K562 (cell line): ENCODE data around the gene NUP188. TPM values are rescaled to one million over a fixed set of nuclear protein-coding genes. Genes with fewer than 3 reads are reported as not detected.
A peak's percentile ranks its signal among the peaks of the same experiment; 100 is the strongest.

Experiments used
- ATAC-seq: fragments of 200-7000 bp; cut with Tn5 transposase; 3 replicates; pipeline ENCODE4 v1.9.1; 2020; ENCODE audit warnings: moderate library complexity
- BruUV-seq: library from RNA; stranded (reverse); fragments of 400-500 nt; replicated peaks from 2 replicates; lab custom pipeline; 2021; lab: Mats Ljungman, UMichigan
- CTCF ChIA-PET: fragments of 300-600 bp; formaldehyde crosslinking; extraction: SDS; loops from one replicate; lab custom pipeline; 2021; ENCODE audit warnings: low intra/inter-chr PET ratio; lab: Yijun Ruan, JAX
- POLR2A ChIA-PET: fragments of 300-600, 350-650 bp; sonication (Branson Sonifier 250); formaldehyde crosslinking; extraction: SDS; loops from one replicate; lab custom pipeline; 2021; ENCODE audit warnings: antibody characterized with exemption, inconsistent platforms; lab: Yijun Ruan, JAX
- DNase-seq, 4 experiments: peaks; one replicate each; pipeline versions ENCODE4 v3.0.0 to v3.0.0-alpha.2; 2011 to 2018; ENCODE audit warnings: low spot score in 3 of 4, mixed read lengths in 3 of 4; ENCODE audit errors: extremely low read depth in 1 of 4
- FAIRE-seq: peaks from 2 replicates; lab custom pipeline; 2011; peaks lifted over from hg19 to GRCh38; lab: Jason Lieb, UNC
- H2AFZ ChIP-seq: 2 replicates; pipeline ENCODE4 v1.6.0; 2011; ENCODE audit warnings: low read depth, low read length, control low read depth, inconsistent platforms
- H3K27ac ChIP-seq: fragments of 200-600 bp; 3 replicates; pipeline ENCODE4 v1.8.0; 2011; ENCODE audit warnings: low read depth, mild to moderate bottlenecking, control low read depth, inconsistent platforms, low read length, moderate library complexity, mixed read lengths; ENCODE audit errors: extremely low read depth
- H3K27me3 ChIP-seq, 2 experiments: fragments of 300-600 bp in 1 of 2; 2 replicates in 1 of 2; 3 replicates in 1 of 2; pipeline versions ENCODE4 v1.6.0 to v1.8.0; 2011; ENCODE audit warnings: inconsistent platforms in 2 of 2, low read length in 2 of 2, mild to moderate bottlenecking in 1 of 2, mixed read lengths in 1 of 2, moderate library complexity in 1 of 2; ENCODE audit not compliant: control insufficient read depth in 2 of 2, insufficient read depth in 2 of 2
- H3K36me3 ChIP-seq: fragments of 300-600 bp; 3 replicates; pipeline ENCODE4 v1.8.0; 2011; ENCODE audit warnings: mild to moderate bottlenecking, low read length, inconsistent platforms; ENCODE audit not compliant: control insufficient read depth, insufficient read depth
- H3K4me1 ChIP-seq, 2 experiments: fragments of 200-600 bp in 1 of 2; replicated peaks in 1 of 2; 2 replicates in 1 of 2; 3 replicates in 1 of 2; pipeline versions ENCODE4 v1.5.1 to v1.8.0; 2011; ENCODE audit warnings: inconsistent platforms in 2 of 2, low read length in 2 of 2, mild to moderate bottlenecking in 1 of 2, mixed read lengths in 1 of 2, moderate library complexity in 1 of 2; ENCODE audit not compliant: control insufficient read depth in 2 of 2, insufficient read depth in 2 of 2
- H3K4me2 ChIP-seq: 2 replicates; pipeline ENCODE4 v1.6.1; 2011; ENCODE audit warnings: low read length, control low read depth, inconsistent platforms, mixed read lengths; ENCODE audit not compliant: insufficient read depth
- H3K4me3 ChIP-seq: fragments of 200-600 bp; sonication (generic), shearing (Covaris generic); 2 replicates; pipeline ENCODE4 v1.5.1; 2016; ENCODE audit warnings: control low read depth, inconsistent platforms
- H3K79me2 ChIP-seq: fragments of 200-600 bp; 3 replicates; pipeline ENCODE4 v1.8.0; 2011; ENCODE audit warnings: low read length, inconsistent platforms; ENCODE audit not compliant: control insufficient read depth, insufficient read depth
- H3K9ac ChIP-seq, 2 experiments: 2 replicates each; pipeline versions ENCODE4 v1.6.0 to v1.6.1; 2011; ENCODE audit warnings: low read depth in 2 of 2, low read length in 2 of 2, control low read depth in 1 of 2, inconsistent platforms in 1 of 2, mild to moderate bottlenecking in 1 of 2, mixed read lengths in 1 of 2; ENCODE audit not compliant: insufficient read depth in 1 of 2
- H3K9me1 ChIP-seq: one replicate; pipeline ENCODE4 v1.6.0; 2011; ENCODE audit warnings: inconsistent platforms, mild to moderate bottlenecking, low read length, moderate library complexity; ENCODE audit not compliant: control insufficient read depth, insufficient read depth
- H3K9me3 ChIP-seq: replicated peaks from 2 replicates; pipeline ENCODE4 v1.5.1; 2011; ENCODE audit warnings: low read depth, low read length, inconsistent platforms; ENCODE audit not compliant: control insufficient read depth, insufficient read depth
- H4K20me1 ChIP-seq: replicated peaks from 2 replicates; pipeline ENCODE4 v1.6.1; 2011; ENCODE audit warnings: low read length, inconsistent platforms, mixed read lengths; ENCODE audit not compliant: control insufficient read depth, insufficient read depth
- BHLHE40 ChIP-seq: IDR thresholded peaks from 2 replicates; pipeline ENCODE4 v1.6.1; 2011; ENCODE audit warnings: low read length, improper control_type of control experiment
- CCAR2 ChIP-seq: fragments of 200-400 bp; formaldehyde crosslinking; IDR thresholded peaks from 2 replicates; pipeline ENCODE4 v1.6.1; 2017; ENCODE audit warnings: mild to moderate bottlenecking, low read depth, low read length
- FUS ChIP-seq: fragments of 200-400 bp; formaldehyde crosslinking; optimal IDR thresholded peaks from 2 replicates; pipeline ENCODE3; 2017; ENCODE audit warnings: low read depth, low read length
- KAT2B ChIP-seq: IDR thresholded peaks from one replicate; pipeline ENCODE4 v1.6.1; 2012; ENCODE audit warnings: low read depth, mild to moderate bottlenecking, control low read depth, inconsistent platforms, low read length, moderate library complexity
- KDM2B ChIP-seq: fragments of 250-450 bp; sonication (Bioruptor Pico); IDR thresholded peaks from 2 replicates; pipeline ENCODE4 v1.8.0; 2021; ENCODE audit warnings: mild to moderate bottlenecking, moderate library complexity
- MNT ChIP-seq, 2 experiments: fragments of 450-650 bp; conservative IDR thresholded peaks; 2 replicates each; pipeline ENCODE4 v1.6.1; 2017; ENCODE audit warnings: mild to moderate bottlenecking in 2 of 2, moderate library complexity in 2 of 2
- MTF1 ChIP-seq: fragments of 250-450 bp; sonication (Bioruptor Pico); IDR thresholded peaks from 2 replicates; pipeline ENCODE4 v1.9.0; 2021; ENCODE audit warnings: moderate library complexity, mild to moderate bottlenecking, inconsistent platforms, borderline replicate concordance
- POLR2G ChIP-seq: fragments of 200-400 bp; formaldehyde crosslinking; IDR thresholded peaks from 2 replicates; pipeline ENCODE4 v1.6.1; 2017; ENCODE audit warnings: low read depth, mild to moderate bottlenecking, antibody characterized with exemption, low read length, moderate library complexity
- POLR2H ChIP-seq: IDR thresholded peaks from 2 replicates; pipeline ENCODE4 v1.6.1; 2016; ENCODE audit warnings: missing genetic modification characterization, low read depth, mild to moderate bottlenecking, control low read depth, missing compliant biosample characterization, moderate library complexity
- SMAD4 ChIP-seq: fragments of 250-450 bp; sonication (Bioruptor Pico); conservative IDR thresholded peaks from 2 replicates; pipeline ENCODE4 v1.8.0; 2021; ENCODE audit warnings: inconsistent platforms, mild to moderate bottlenecking, moderate library complexity
- SRF ChIP-seq, 2 experiments: fragments of 250-450, 450-650 bp in 1 of 2; sonication (Bioruptor Pico) in 1 of 2; sonication (generic) in 1 of 2; formaldehyde crosslinking; IDR thresholded peaks; 2 replicates each; pipeline versions ENCODE4 v1.5.0 to v1.5.1; 2020 to 2022; ENCODE audit warnings: mild to moderate bottlenecking in 1 of 2, missing genetic modification reagents in 1 of 2
- TEAD4 ChIP-seq, 2 experiments: sonication (generic) in 1 of 2; formaldehyde crosslinking in 1 of 2; IDR thresholded peaks; 2 replicates each; pipeline versions ENCODE4 v1.6.1 to v1.8.0; 2012 to 2022; ENCODE audit warnings: borderline replicate concordance in 1 of 2, inconsistent platforms in 1 of 2, low read length in 1 of 2, mild to moderate bottlenecking in 1 of 2, missing genetic modification reagents in 1 of 2
- TRIM24 ChIP-seq, 2 experiments: fragments of 450-650 bp; IDR thresholded peaks; 2 replicates each; pipeline ENCODE4 v1.6.1; 2016
- ZNF384 ChIP-seq: IDR thresholded peaks from 2 replicates; pipeline ENCODE4 v1.6.1; 2012; ENCODE audit warnings: low read depth, low read length, improper control_type of control experiment
- WGBS: fragments of 100-300 bp; shearing (Covaris generic); methylation state at CpG from one replicate; pipeline ENCODE4 v1.1.6; 2016; ENCODE audit warnings: low coverage, mixed read lengths; ENCODE audit not compliant: insufficient coverage; ENCODE audit errors: missing lambda C conversion rate; 5-methylcytosine and 5-hydroxymethylcytosine counted together
- in situ Hi-C: fragments of 300-500 bp; cut with MboI; formaldehyde crosslinking; loops from 4 replicates; pipeline ENCODE4 v1.15.0; 2018; ENCODE audit warnings: inconsistent platforms, mixed read lengths
- intact Hi-C: fragments of 100-400 bp; cut with micrococcal nuclease; formaldehyde crosslinking; loops from 2 replicates; pipeline ENCODE4 v1.14.2; 2022
- polyA plus RNA-seq, 8 experiments: library from polyadenylated mRNA; depleted of rRNA in 4 of 8; stranded (reverse) in 5 of 8; unstranded in 3 of 8; fragments of >200 nt; fragmentation: Nextera tagmentation in 2 of 8; fragmentation: Illumina TruSeq in 1 of 8; extraction: Ambion mirVana in 2 of 8; extraction: Trizol in 1 of 8; gene quantifications; 2 replicates each; pipeline versions ENCODE4 v1.2.1 to v1.2.3, GENCODE V29; 2011 to 2014; ENCODE audit warnings: inconsistent platforms in 1 of 8, missing spikeins in 1 of 8
- total RNA-seq, 7 experiments: library from RNA; depleted of rRNA in 6 of 7; stranded (reverse); fragments of >200 nt in 6 of 7; fragmentation: Illumina TruSeq in 2 of 7; extraction: Trizol in 2 of 7; gene quantifications; 2 replicates each; pipeline versions ENCODE4 v1.2.1 to v1.2.3, GENCODE V29; 2011 to 2021; ENCODE audit warnings: low replicate concordance in 1 of 7
- TF ChIP-seq, protein P1 (sequence below): sonication (generic); formaldehyde crosslinking; IDR thresholded peaks from 2 replicates; pipeline ENCODE4 v1.5.0; 2020; ENCODE audit warnings: missing genetic modification reagents
- TF ChIP-seq, protein P2 (sequence below), 3 experiments: fragments of 200-800 bp in 1 of 3; sonication (Bioruptor generic) in 1 of 3; sonication (generic) in 1 of 3; formaldehyde crosslinking in 1 of 3; IDR thresholded peaks; 2 replicates each; pipeline versions ENCODE4 v1.6.1 to v1.8.0; 2016 to 2022; ENCODE audit warnings: mild to moderate bottlenecking in 2 of 3, missing compliant biosample characterization in 2 of 3, missing genetic modification characterization in 2 of 3, missing genetic modification reagents in 1 of 3

NUP188 gene
- total and polyA plus RNA-seq, 9 of the 15 experiments (the other 6 are each of a cell fraction or from before 2014, with no cell fraction given): 11.7 to 135 (median 70.6) TPM

- no peak for TF ChIP-seq FUS
These were observed 36.6 kb upstream of the NUP188 start (continued) for GRCh38 chr9:128910906-128911305.

DNA sequence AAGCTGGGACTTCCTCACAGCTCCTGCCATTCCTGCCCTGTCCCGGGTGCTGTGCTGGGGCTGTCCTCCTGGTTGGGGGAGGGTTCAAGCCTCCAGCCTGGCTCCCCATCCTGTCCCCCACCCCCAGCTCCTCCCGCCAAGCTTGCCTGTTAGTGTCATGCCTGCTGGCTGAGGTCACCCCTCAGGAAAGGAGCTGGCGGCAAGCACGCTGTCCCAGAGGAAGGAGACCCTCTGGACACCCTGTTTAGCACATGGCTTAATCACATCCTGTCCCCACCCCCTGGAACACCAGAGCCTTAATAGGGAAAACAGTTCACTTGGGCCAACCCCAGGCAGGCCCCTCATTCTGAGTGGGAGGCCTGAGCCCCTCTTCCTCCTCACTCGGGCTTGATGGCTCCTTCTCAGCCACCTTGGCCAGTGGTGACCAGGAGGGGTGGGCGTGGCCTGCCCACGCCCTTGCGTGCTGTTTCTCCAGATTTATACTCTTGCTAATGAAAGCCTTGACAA is 35.9 kb upstream of the NUP188 start:
- no peaks in the 10 kb centered on the region for H3K9me1 ChIP-seq
- ATAC-seq: peak; percentile 47
- in situ Hi-C loops (no loop called here), intact Hi-C loops (no loop called here)
- H3K27ac ChIP-seq: no peak overlapping the region
- H3K4me1 ChIP-seq: peaks cover 17 to 49% of the 10 kb centered on the region in 2 experiments
- H2AFZ ChIP-seq: no peak overlapping the region
- H3K9ac ChIP-seq: peak overlapping the region in 1 of 2 experiments; percentile 86; a peak in 2 of 4 replicates
- H4K20me1 ChIP-seq: no peaks in the 10 kb centered on the region; the same call in 1 of the 2 replicates
- 49% methylated on average over 7 of the region's 8 CpGs for WGBS
- peak in 2 of 4 experiments; percentile 18 to 45 for DNase-seq
- H3K4me2 ChIP-seq: no peak overlapping the region
- 0 out of 3 replicates have a peak, but pooled peaks cover 11% of the 10 kb centered on the region for H3K79me2 ChIP-seq
- CTCF ChIA-PET: no interaction called here
- H3K4me3 ChIP-seq: no peak overlapping the region
- H3K9me3 ChIP-seq: no peaks in the 10 kb centered on the region
- peaks cover 58% of the 10 kb centered on the region; the same call in 2 of the 3 replicates for H3K36me3 ChIP-seq
- FAIRE-seq: no peak
- H3K27me3 ChIP-seq: no peaks in the 10 kb centered on the region; a peak in 1 of 5 replicates
- no TSS peak for BruUV-seq
- POLR2A ChIA-PET: interaction anchor here (3.1 kb wide), 1 partner anchor 12 kb away, joined by 7 read pairs; no protein-coding TSS in a partner anchor
- no peak for TF ChIP-seq CCAR2
- no peak for TF ChIP-seq TEAD4 (IDR thresholded peaks at IDR 0.05; ENCODE audit: low read length)
- TF ChIP-seq TEAD4 (CRISPR knock-in tag; IDR thresholded peaks at IDR 0.05; ENCODE audit: borderline replicate concordance): no peak
- no peak for TF ChIP-seq KAT2B
- TF ChIP-seq, protein P1, sequence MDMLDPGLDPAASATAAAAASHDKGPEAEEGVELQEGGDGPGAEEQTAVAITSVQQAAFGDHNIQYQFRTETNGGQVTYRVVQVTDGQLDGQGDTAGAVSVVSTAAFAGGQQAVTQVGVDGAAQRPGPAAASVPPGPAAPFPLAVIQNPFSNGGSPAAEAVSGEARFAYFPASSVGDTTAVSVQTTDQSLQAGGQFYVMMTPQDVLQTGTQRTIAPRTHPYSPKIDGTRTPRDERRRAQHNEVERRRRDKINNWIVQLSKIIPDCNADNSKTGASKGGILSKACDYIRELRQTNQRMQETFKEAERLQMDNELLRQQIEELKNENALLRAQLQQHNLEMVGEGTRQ (CRISPR knock-in tag): no peak
- no peak for TF ChIP-seq SRF (CRISPR knock-in tag; IDR thresholded peaks at IDR 0.05)
- no peak for TF ChIP-seq MTF1 (CRISPR knock-in tag)
- TF ChIP-seq BHLHE40: no peak
- TF ChIP-seq MNT (conservative IDR thresholded peaks at IDR 0.05): 0 out of 4 replicates have a peak, but pooled peaks of 1 of the 2 experiments have one; percentile 16
- TF ChIP-seq POLR2G: no peak
- TF ChIP-seq POLR2H: no peak
- no peak for TF ChIP-seq ZNF384
- no peak for TF ChIP-seq KDM2B (CRISPR knock-in tag)
- TF ChIP-seq, protein P2, sequence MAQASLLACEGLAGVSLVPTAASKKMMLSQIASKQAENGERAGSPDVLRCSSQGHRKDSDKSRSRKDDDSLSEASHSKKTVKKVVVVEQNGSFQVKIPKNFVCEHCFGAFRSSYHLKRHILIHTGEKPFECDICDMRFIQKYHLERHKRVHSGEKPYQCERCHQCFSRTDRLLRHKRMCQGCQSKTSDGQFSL (CRISPR knock-in tag; IDR thresholded peaks at IDR 0.05): no peak
- TF ChIP-seq, protein P2 (tag; IDR thresholded peaks at IDR 0.05): no peak
- no peak for TF ChIP-seq SMAD4 (CRISPR knock-in tag)
- TF ChIP-seq TRIM24 (IDR thresholded peaks at IDR 0.05): no peak
